Thoracic aorta (tissue), 2 donors: ENCODE results near the gene FREM1. TPM values are rescaled to one million over a fixed set of nuclear protein-coding genes. Genes with fewer than 3 reads are reported as not detected.
A peak's percentile ranks its signal among the peaks of the same experiment; 100 is the strongest.

Experiments
- ATAC-seq: fragments of 150-250 bp; one replicate; pipeline ENCODE4 v1.8.0; 2017; ENCODE audit warnings: low read depth; ENCODE audit not compliant: insufficient number of reproducible peaks, low FRiP score
- DNase-seq: peaks from one replicate; pipeline ENCODE4 v3.0.0-alpha.2; 2020; ENCODE audit warnings: low spot score
- H3K27ac ChIP-seq, 2 donors: fragments of 200-600 bp; sonication (generic); 1 replicate in 1 of 2; 2 replicates in 1 of 2; pipeline ENCODE4 v1.5.1; 2016; ENCODE audit warnings: mild to moderate bottlenecking in 2 of 2, moderate library complexity in 2 of 2
- H3K27me3 ChIP-seq: fragments of 200-600 bp; sonication (generic); replicated peaks from 2 replicates; pipeline ENCODE4 v1.6.0; 2016; ENCODE audit warnings: mild to moderate bottlenecking; ENCODE audit not compliant: insufficient read depth
- H3K36me3 ChIP-seq: fragments of 200-600 bp; sonication (generic); one replicate; pipeline ENCODE4 v1.5.1; 2016
- H3K4me1 ChIP-seq, 2 donors: fragments of 200-600 bp; sonication (generic); 1 replicate in 1 of 2; 2 replicates in 1 of 2; pipeline versions ENCODE4 v1.5.1 to v1.6.0; 2016; ENCODE audit warnings: low read depth in 2 of 2, mild to moderate bottlenecking in 1 of 2; ENCODE audit not compliant: control insufficient read depth in 1 of 2
- H3K4me3 ChIP-seq: fragments of 200-600 bp; sonication (generic); 2 replicates; pipeline ENCODE4 v1.5.1; 2016; ENCODE audit warnings: mild to moderate bottlenecking
- H3K9me3 ChIP-seq: fragments of 200-600 bp; sonication (generic); 2 replicates; pipeline ENCODE4 v1.5.1; 2016
- total RNA-seq, 2 donors: library from RNA; depleted of rRNA; stranded (reverse); fragments of >200 nt; gene quantifications; one replicate each; pipeline versions ENCODE4 v1.1.0 to v1.2.3, GENCODE V29; 2016
- TF ChIP-seq, protein P1 (sequence below): fragments of 200-600 bp; sonication (generic); IDR thresholded peaks from one replicate; pipeline ENCODE4 v1.5.1; 2019; ENCODE audit warnings: antibody characterized with exemption

FREM1 gene
- total RNA-seq, 2 donors from 2014 or later: 9.9 to 24.8 TPM

- Histone ChIP-seq H3K27me3 (no peaks in the 10 kb centered on the region), H3K9me3 (no peaks in the 10 kb centered on the region), H3K4me1 (no peaks in the 10 kb centered on the region), H3K4me3 (no peak overlapping the region), H3K36me3 (peaks cover 20% of the 10 kb centered on the region), H3K27ac (no peak overlapping the region)
- ATAC-seq (no peak), DNase-seq (no peak)
- TF ChIP-seq, protein P1, sequence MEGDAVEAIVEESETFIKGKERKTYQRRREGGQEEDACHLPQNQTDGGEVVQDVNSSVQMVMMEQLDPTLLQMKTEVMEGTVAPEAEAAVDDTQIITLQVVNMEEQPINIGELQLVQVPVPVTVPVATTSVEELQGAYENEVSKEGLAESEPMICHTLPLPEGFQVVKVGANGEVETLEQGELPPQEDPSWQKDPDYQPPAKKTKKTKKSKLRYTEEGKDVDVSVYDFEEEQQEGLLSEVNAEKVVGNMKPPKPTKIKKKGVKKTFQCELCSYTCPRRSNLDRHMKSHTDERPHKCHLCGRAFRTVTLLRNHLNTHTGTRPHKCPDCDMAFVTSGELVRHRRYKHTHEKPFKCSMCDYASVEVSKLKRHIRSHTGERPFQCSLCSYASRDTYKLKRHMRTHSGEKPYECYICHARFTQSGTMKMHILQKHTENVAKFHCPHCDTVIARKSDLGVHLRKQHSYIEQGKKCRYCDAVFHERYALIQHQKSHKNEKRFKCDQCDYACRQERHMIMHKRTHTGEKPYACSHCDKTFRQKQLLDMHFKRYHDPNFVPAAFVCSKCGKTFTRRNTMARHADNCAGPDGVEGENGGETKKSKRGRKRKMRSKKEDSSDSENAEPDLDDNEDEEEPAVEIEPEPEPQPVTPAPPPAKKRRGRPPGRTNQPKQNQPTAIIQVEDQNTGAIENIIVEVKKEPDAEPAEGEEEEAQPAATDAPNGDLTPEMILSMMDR: no peak
These were observed 60.4 kb downstream of the FREM1 start for GRCh38 chr9:14849851-14850250.

- DNase-seq (no peak), ATAC-seq (no peak)
- no peak overlapping the region for H3K27ac ChIP-seq
- TF ChIP-seq, protein P1: no peak
- H3K9me3 ChIP-seq: no peaks in the 10 kb centered on the region
- no peak overlapping the region for H3K4me3 ChIP-seq
- H3K4me1 ChIP-seq: no peaks in the 10 kb centered on the region
- peaks cover 23% of the 10 kb centered on the region for H3K36me3 ChIP-seq
- H3K27me3 ChIP-seq: no peaks in the 10 kb centered on the region
These were observed 60.9 kb downstream of the FREM1 start for GRCh38 chr9:14849296-14849695.

- H3K36me3 ChIP-seq: peaks cover 30% of the 10 kb centered on the region
- H3K4me1 ChIP-seq: no peaks in the 10 kb centered on the region
- H3K27me3 ChIP-seq: no peaks in the 10 kb centered on the region
- no peak overlapping the region for H3K27ac ChIP-seq
- no peak for ATAC-seq
- no peak overlapping the region for H3K4me3 ChIP-seq
- TF ChIP-seq, protein P1: peak; percentile 58
- H3K9me3 ChIP-seq: no peaks in the 10 kb centered on the region
- no peak for DNase-seq
These were observed 63.3 kb downstream of the FREM1 start for GRCh38 chr9:14846871-14847311.

DNA sequence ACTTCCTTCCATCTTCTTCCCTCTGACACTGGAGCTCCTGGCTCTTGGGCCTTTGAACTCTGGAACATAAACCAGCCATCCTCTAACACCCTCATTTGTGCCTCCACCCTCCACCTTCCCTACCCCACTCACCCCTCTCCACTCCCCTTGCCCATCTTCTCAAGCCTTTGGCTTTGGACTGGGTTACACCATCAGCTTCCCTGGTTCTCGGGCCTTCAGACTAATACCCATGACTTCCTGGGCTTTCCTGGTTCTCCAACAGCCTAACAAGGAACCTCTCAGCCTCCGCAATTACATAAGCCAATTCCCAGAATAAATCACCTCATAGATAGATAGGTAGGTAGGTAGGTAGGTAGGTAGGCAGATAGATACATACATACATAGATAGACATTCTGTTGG is 67.1 kb downstream of the FREM1 start:
- TF ChIP-seq, protein P1: no peak
- no peaks in the 10 kb centered on the region for H3K9me3 ChIP-seq
- H3K4me1 ChIP-seq: no peaks in the 10 kb centered on the region
- no peak for ATAC-seq
- peaks cover 22% of the 10 kb centered on the region for H3K36me3 ChIP-seq
- no peaks in the 10 kb centered on the region for H3K27me3 ChIP-seq
- H3K4me3 ChIP-seq: no peak overlapping the region
- H3K27ac ChIP-seq: no peak overlapping the region
- DNase-seq: no peak

- Histone ChIP-seq H3K4me3 (no peak overlapping the region), H3K27ac (no peak overlapping the region), H3K36me3 (peaks cover 17% of the 10 kb centered on the region), H3K27me3 (no peaks in the 10 kb centered on the region), H3K9me3 (no peaks in the 10 kb centered on the region), H3K4me1 (no peaks in the 10 kb centered on the region)
- TF ChIP-seq, protein P1: no peak
- no peak for ATAC-seq
- DNase-seq: no peak
These were observed 68.0 kb downstream of the FREM1 start for GRCh38 chr9:14842269-14842668.
